Activated CD4-positive, alpha-beta memory T cell treated with anti-CD3 and anti-CD28 coated beads, Interleukin-2, amount 10 ng/mL, durations not matched to agents 7 days and 5 days (primary cell): Measurements from ENCODE around the gene ZNF26. TPM values are rescaled to one million over a fixed set of nuclear protein-coding genes. Genes with fewer than 3 reads are reported as not detected.
"Not testable (repeated sequence)": the region's sequence is repeated elsewhere in the genome, so short reads cannot be mapped to it uniquely, and the experiment has no call there.

Experiments used
- CTCF ChIA-PET: fragments of 350-600 bp; sonication (Branson Sonifier 250); formaldehyde crosslinking; loops from one replicate; lab custom pipeline; 2021; ENCODE audit warnings: antibody characterized with exemption, inconsistent platforms; lab: Charles Lee
- POLR2A ChIA-PET: fragments of 350-600 bp; sonication (Branson Sonifier 250); formaldehyde crosslinking; loops from one replicate; lab custom pipeline; 2021; ENCODE audit warnings: antibody characterized with exemption; lab: Charles Lee
- DNase-seq: peaks from one replicate; pipeline ENCODE4 v3.0.0-alpha.2; 2020
- H3K27ac Mint-ChIP-seq: one replicate; pipeline ENCODE4 v1.8.0; 2021; ENCODE audit warnings: mild to moderate bottlenecking, mixed read lengths
- H3K27me3 Mint-ChIP-seq: one replicate; pipeline ENCODE4 v1.8.0; 2021; ENCODE audit warnings: mixed read lengths
- H3K36me3 Mint-ChIP-seq: one replicate; pipeline ENCODE4 v1.8.0; 2021; ENCODE audit warnings: low read depth, mixed read lengths
- H3K4me1 Mint-ChIP-seq: one replicate; pipeline ENCODE4 v1.8.0; 2021; ENCODE audit warnings: mixed read lengths
- H3K4me3 Mint-ChIP-seq: one replicate; pipeline ENCODE4 v1.8.0; 2021; ENCODE audit warnings: mild to moderate bottlenecking, mixed read lengths
- H3K9me3 Mint-ChIP-seq: one replicate; pipeline ENCODE4 v1.8.0; 2021; ENCODE audit warnings: mixed read lengths
- total RNA-seq, 2 experiments: library from RNA; stranded (reverse); gene quantifications; one replicate each; pipeline ENCODE4 v1.2.3, GENCODE V29; 2021

Gene ZNF26
- total RNA-seq, 2 experiments from 2014 or later = 15.2 to 15.5 TPM

- CTCF ChIA-PET = no interaction called here
- Mint-ChIP-seq H3K27me3 (no peaks in the 10 kb centered on the region), H3K9me3 (peaks cover 35% of the 10 kb centered on the region), H3K4me1 (no peaks in the 10 kb centered on the region), H3K4me3 (no peak overlapping the region), H3K27ac (no peak overlapping the region), H3K36me3 (peaks cover 21% of the 10 kb centered on the region)
- POLR2A ChIA-PET = no interaction called here
- no peak for DNase-seq
These were observed 19.3 kb upstream of the ZNF26 start for GRCh38 chr12:132966676-132967415.

- Mint-ChIP-seq H3K27me3 (no peaks in the 10 kb centered on the region), H3K9me3 (peaks cover 42% of the 10 kb centered on the region), H3K27ac (no peak overlapping the region), H3K36me3 (peaks cover 19% of the 10 kb centered on the region), H3K4me1 (no peaks in the 10 kb centered on the region), H3K4me3 (no peak overlapping the region)
- CTCF ChIA-PET = no interaction called here
- POLR2A ChIA-PET = no interaction called here
- DNase-seq = no peak
These were observed 18.4 kb upstream of the ZNF26 start for GRCh38 chr12:132967736-132968135.

- Mint-ChIP-seq H3K4me1 (no peaks in the 10 kb centered on the region), H3K36me3 (peaks cover 6% of the 10 kb centered on the region), H3K27ac (no peak overlapping the region), H3K4me3 (no peak overlapping the region), H3K9me3 (peaks cover 52% of the 10 kb centered on the region), H3K27me3 (no peaks in the 10 kb centered on the region)
- ChIA-PET CTCF (no interaction called here), POLR2A (no interaction called here)
- DNase-seq = no peak
These were observed 13.8 kb upstream of the ZNF26 start for GRCh38 chr12:132972374-132972773.

GRCh38 chr12:132976870-132977269 lies 9.3 kb upstream of the ZNF26 start:
- H3K4me1 Mint-ChIP-seq, H3K36me3 Mint-ChIP-seq, CTCF ChIA-PET, H3K4me3 Mint-ChIP-seq, H3K27ac Mint-ChIP-seq, POLR2A ChIA-PET, H3K27me3 Mint-ChIP-seq: not testable (repeated sequence)
- H3K9me3 Mint-ChIP-seq = peaks cover 55% of the 10 kb centered on the region
- DNase-seq = peak; percentile 27

GRCh38 chr12:132986885-132987225 lies 688 bp downstream of the ZNF26 start:
- peak overlapping the region; percentile 90 for H3K27ac Mint-ChIP-seq
- DNase-seq = no peak
- peaks cover 66% of the 10 kb centered on the region for H3K36me3 Mint-ChIP-seq
- POLR2A ChIA-PET = interaction anchor here (1.0 to 3.0 kb wide), 17 partner anchors 9 to 195 kb away, joined by 3 to 15 read pairs (median 5); partner anchors contain the start of genes CHFR, ZNF10, ZNF268 and ZNF605
- peak overlapping the region; percentile 91 for H3K4me3 Mint-ChIP-seq
- H3K27me3 Mint-ChIP-seq = no peaks in the 10 kb centered on the region
- H3K4me1 Mint-ChIP-seq = peaks cover 31% of the 10 kb centered on the region
- H3K9me3 Mint-ChIP-seq = peaks cover 39% of the 10 kb centered on the region
- CTCF ChIA-PET = interaction anchor here (0.6 to 2.6 kb wide), 4 partner anchors 29 to 194 kb away, joined by 3 to 11 read pairs (median 4); partner anchors contain the start of gene ZNF268

GRCh38 chr12:132998741-132999140 lies 12.6 kb downstream of the ZNF26 start:
- H3K27ac Mint-ChIP-seq = no peak overlapping the region
- H3K4me1 Mint-ChIP-seq = no peaks in the 10 kb centered on the region
- H3K4me3 Mint-ChIP-seq = no peak overlapping the region
- DNase-seq = no peak
- ChIA-PET CTCF (no interaction called here), POLR2A (interaction anchor here (1.1 kb wide), 1 partner anchor 12 kb away, joined by 3 read pairs; no protein-coding TSS in a partner anchor)
- H3K36me3 Mint-ChIP-seq = peaks cover 79% of the 10 kb centered on the region
- H3K27me3 Mint-ChIP-seq = no peaks in the 10 kb centered on the region
- H3K9me3 Mint-ChIP-seq = peaks cover 66% of the 10 kb centered on the region

- H3K9me3 Mint-ChIP-seq = peaks cover 62% of the 10 kb centered on the region
These were observed 24.6 kb downstream of the ZNF26 start for GRCh38 chr12:133010657-133011297.

GRCh38 chr12:133023566-133023965 lies 37.4 kb downstream of the ZNF26 start:
- Mint-ChIP-seq H3K27me3 (no peaks in the 10 kb centered on the region), H3K36me3 (peaks cover 17% of the 10 kb centered on the region), H3K4me1 (no peaks in the 10 kb centered on the region), H3K4me3 (no peak overlapping the region), H3K9me3 (peaks cover 58% of the 10 kb centered on the region), H3K27ac (no peak overlapping the region)
- ChIA-PET POLR2A (no interaction called here), CTCF (no interaction called here)
- DNase-seq = no peak

More at GRCh38 chr12:133010657-133011297, 24.6 kb downstream of the ZNF26 start:
- no peaks in the 10 kb centered on the region for H3K27me3 Mint-ChIP-seq
- ChIA-PET CTCF (no interaction called here), POLR2A (interaction anchor here (1.7 kb wide), 1 partner anchor 27 kb away, joined by 4 read pairs; the partner anchor contains the start of gene ZNF84)
- H3K4me1 Mint-ChIP-seq = no peaks in the 10 kb centered on the region
- peaks cover 90% of the 10 kb centered on the region for H3K36me3 Mint-ChIP-seq
- no peak for DNase-seq
- no peak overlapping the region for H3K4me3 Mint-ChIP-seq
- no peak overlapping the region for H3K27ac Mint-ChIP-seq

- ChIA-PET CTCF (interaction anchor here (0.7 kb wide), 1 partner anchor 227 kb away, joined by 3 read pairs; no protein-coding TSS in a partner anchor), POLR2A (interaction anchor here (1.4 kb wide), 1 partner anchor 41 kb away, joined by 3 read pairs; no protein-coding TSS in a partner anchor)
- H3K27me3 Mint-ChIP-seq = no peaks in the 10 kb centered on the region
- peaks cover 3% of the 10 kb centered on the region for H3K36me3 Mint-ChIP-seq
- H3K4me1 Mint-ChIP-seq = no peaks in the 10 kb centered on the region
- DNase-seq = no peak
- no peak overlapping the region for H3K4me3 Mint-ChIP-seq
- H3K27ac Mint-ChIP-seq = no peak overlapping the region
- peaks cover 51% of the 10 kb centered on the region for H3K9me3 Mint-ChIP-seq
These were observed 40.8 kb downstream of the ZNF26 start for GRCh38 chr12:133026996-133027395.

GRCh38 chr12:133037207-133038005 lies 51.2 kb downstream of the ZNF26 start, which contains the start of gene ZNF84:
TSS of gene ZNF84 (plus strand) at chr12:133037509. CDS start at chr12:133041468, 3,959 bp downstream.
- H3K4me1 Mint-ChIP-seq = peaks cover 14% of the 10 kb centered on the region
- CTCF ChIA-PET = interaction anchor here (1.0 to 2.1 kb wide), 2 partner anchors 133 to 144 kb away, joined by 3 to 8 read pairs; partner anchors contain the start of gene ZNF268
- no peaks in the 10 kb centered on the region for H3K27me3 Mint-ChIP-seq
- peak; percentile 98 for DNase-seq
- H3K27ac Mint-ChIP-seq = peak within 1 kb of the TSS; percentile 97
- POLR2A ChIA-PET = interaction anchor here (0.6 to 3.1 kb wide), 7 partner anchors 27 to 150 kb away, joined by 3 to 15 read pairs (median 7); partner anchors contain the start of genes CHFR, ZNF10, ZNF26 and ZNF268
- peaks cover 58% of the 10 kb centered on the region for H3K36me3 Mint-ChIP-seq
- H3K4me3 Mint-ChIP-seq = peak within 1 kb of the TSS; percentile 94
- H3K9me3 Mint-ChIP-seq = peaks cover 51% of the 10 kb centered on the region

- Mint-ChIP-seq H3K9me3 (peaks cover 56% of the 10 kb centered on the region), H3K27me3 (no peaks in the 10 kb centered on the region), H3K27ac (peak overlapping the region; percentile 97), H3K36me3 (peaks cover 66% of the 10 kb centered on the region), H3K4me1 (peaks cover 14% of the 10 kb centered on the region), H3K4me3 (peak overlapping the region; percentile 94)
- DNase-seq = no peak
- ChIA-PET POLR2A (interaction anchor here (0.6 to 3.1 kb wide), 7 partner anchors 28 to 151 kb away, joined by 3 to 15 read pairs (median 7); partner anchors contain the start of genes CHFR, ZNF10, ZNF26 and ZNF268), CTCF (interaction anchor here (1.0 to 2.1 kb wide), 2 partner anchors 134 to 143 kb away, joined by 3 to 8 read pairs; partner anchors contain the start of gene ZNF268)
These were observed 52.0 kb downstream of the ZNF26 start for GRCh38 chr12:133038118-133038709.

- Mint-ChIP-seq H3K27ac (no peak overlapping the region), H3K4me1 (no peaks in the 10 kb centered on the region), H3K36me3 (peaks cover 93% of the 10 kb centered on the region), H3K9me3 (peaks cover 78% of the 10 kb centered on the region), H3K4me3 (no peak overlapping the region), H3K27me3 (no peaks in the 10 kb centered on the region)
- ChIA-PET CTCF (interaction anchor here (0.6 to 1.0 kb wide), 2 partner anchors 135 to 279 kb away, joined by 3 read pairs; partner anchors contain the start of gene ZNF268), POLR2A (no interaction called here)
- DNase-seq = no peak
These were observed 60.5 kb downstream of the ZNF26 start for GRCh38 chr12:133046698-133047097.
